Measurements from ENCODE around the gene CNBP. TPM values are rescaled to one million over a fixed set of nuclear protein-coding genes. Genes with fewer than 3 reads are reported as not detected.
"Not testable (repeated sequence)": the region's sequence is repeated elsewhere in the genome, so short reads cannot be mapped to it uniquely, and the experiment has no call there.

Gene CNBP
- total RNA-seq, 4 donors from 2014 or later = 191 to 261 (median 231) TPM

DNA sequence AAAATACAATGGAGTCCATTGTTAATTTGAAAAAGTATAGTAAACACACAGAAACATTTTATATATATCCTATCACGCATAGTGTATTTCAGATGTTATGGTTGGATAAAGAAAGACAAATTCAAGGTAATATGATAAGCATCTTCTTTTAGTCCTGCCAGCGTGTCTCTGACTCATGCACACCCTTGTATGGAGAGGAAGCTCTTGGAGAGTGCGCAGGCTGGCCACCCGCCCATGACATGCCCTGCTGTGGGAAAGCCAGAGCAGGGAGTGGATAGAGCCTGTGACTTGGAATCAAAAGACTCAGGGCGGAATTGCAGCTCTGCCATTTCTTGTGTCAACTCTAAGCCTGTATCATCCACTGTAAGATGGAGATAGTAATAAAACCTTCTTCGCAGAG lies 42.7 kb upstream of the CNBP start:
- peaks cover 0 to 39% (median 5%) of the 10 kb centered on the region in 4 donors for H3K4me1 ChIP-seq
- no peak overlapping the region for H3K4me3 ChIP-seq
- H3K27me3 ChIP-seq = no peaks in the 10 kb centered on the region
- no peaks in the 10 kb centered on the region for H3K36me3 ChIP-seq
- H3K9me3 ChIP-seq = no peaks in the 10 kb centered on the region
- DNase-seq = peak in 2 of 3 donors; percentile 25 to 65
- peak overlapping the region in 2 of 4 donors; percentile 7 to 80 for H3K27ac ChIP-seq
- TF ChIP-seq, protein P1, sequence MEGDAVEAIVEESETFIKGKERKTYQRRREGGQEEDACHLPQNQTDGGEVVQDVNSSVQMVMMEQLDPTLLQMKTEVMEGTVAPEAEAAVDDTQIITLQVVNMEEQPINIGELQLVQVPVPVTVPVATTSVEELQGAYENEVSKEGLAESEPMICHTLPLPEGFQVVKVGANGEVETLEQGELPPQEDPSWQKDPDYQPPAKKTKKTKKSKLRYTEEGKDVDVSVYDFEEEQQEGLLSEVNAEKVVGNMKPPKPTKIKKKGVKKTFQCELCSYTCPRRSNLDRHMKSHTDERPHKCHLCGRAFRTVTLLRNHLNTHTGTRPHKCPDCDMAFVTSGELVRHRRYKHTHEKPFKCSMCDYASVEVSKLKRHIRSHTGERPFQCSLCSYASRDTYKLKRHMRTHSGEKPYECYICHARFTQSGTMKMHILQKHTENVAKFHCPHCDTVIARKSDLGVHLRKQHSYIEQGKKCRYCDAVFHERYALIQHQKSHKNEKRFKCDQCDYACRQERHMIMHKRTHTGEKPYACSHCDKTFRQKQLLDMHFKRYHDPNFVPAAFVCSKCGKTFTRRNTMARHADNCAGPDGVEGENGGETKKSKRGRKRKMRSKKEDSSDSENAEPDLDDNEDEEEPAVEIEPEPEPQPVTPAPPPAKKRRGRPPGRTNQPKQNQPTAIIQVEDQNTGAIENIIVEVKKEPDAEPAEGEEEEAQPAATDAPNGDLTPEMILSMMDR (IDR thresholded peaks at IDR 0.05) = no peak
- TF ChIP-seq POLR2A (IDR thresholded peaks at IDR 0.05) = no peak

DNA sequence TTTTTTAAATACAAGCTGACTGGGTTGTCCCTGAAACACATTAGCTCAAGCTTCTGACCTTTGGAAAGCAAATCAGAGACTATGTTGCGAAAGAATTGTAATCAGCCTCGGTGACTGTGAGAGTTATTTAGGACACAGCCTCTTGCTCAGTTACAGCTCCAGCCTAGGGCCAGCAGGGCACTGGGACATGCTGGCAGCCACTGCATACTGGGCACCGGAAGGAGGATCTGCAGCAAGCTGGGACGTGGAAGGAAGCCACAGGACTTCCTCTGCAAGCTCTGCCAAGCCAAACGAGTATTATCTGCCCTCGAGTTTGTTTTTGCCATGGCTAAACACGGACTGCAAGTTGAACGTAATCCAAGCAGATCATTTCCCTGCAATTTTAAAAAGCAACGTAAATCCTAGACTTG lies 41.3 kb upstream of the CNBP start:
- peak in 2 of 3 donors; percentile 80 to 87 for DNase-seq
- H3K4me3 ChIP-seq = peak overlapping the region in 1 of 4 donors; percentile 17
- TF ChIP-seq, protein P1 (IDR thresholded peaks at IDR 0.05) = peak in 3 of 6 experiments; percentile 20 to 47 (median 38)
- peak; percentile 36 to 68 for TF ChIP-seq POLR2A (IDR thresholded peaks at IDR 0.05)
- no peaks in the 10 kb centered on the region for H3K9me3 ChIP-seq
- no peaks in the 10 kb centered on the region for H3K36me3 ChIP-seq
- H3K27me3 ChIP-seq = no peaks in the 10 kb centered on the region
- peaks cover 0 to 39% (median 5%) of the 10 kb centered on the region in 4 donors for H3K4me1 ChIP-seq
- peak overlapping the region; percentile 30 to 87 (median 58) for H3K27ac ChIP-seq

DNA sequence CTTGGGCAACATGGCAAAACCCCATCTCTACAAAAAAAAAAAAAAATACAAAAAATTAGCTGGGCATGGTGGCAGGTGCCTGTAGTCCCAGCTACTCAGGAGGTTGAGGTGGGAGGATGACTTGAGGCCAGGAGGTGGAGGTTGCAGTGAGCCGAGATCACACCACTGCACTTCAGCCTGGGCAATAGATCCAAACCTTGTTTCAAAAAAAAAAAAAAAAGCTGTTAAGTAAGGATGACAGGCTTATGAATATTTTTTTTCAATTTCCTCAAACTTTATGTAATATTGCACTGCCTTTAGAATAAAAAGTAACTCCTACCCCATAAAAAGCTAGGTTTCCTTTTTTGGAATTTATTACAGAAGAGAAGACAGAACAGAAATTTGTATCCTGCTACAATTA lies 40.7 kb upstream of the CNBP start:
- peaks cover 0 to 39% (median 5%) of the 10 kb centered on the region in 4 donors for H3K4me1 ChIP-seq
- peak overlapping the region; percentile 30 to 87 (median 58) for H3K27ac ChIP-seq
- not testable (repeated sequence) for DNase-seq, H3K4me3 ChIP-seq, H3K27me3 ChIP-seq, H3K9me3 ChIP-seq, H3K36me3 ChIP-seq

DNA sequence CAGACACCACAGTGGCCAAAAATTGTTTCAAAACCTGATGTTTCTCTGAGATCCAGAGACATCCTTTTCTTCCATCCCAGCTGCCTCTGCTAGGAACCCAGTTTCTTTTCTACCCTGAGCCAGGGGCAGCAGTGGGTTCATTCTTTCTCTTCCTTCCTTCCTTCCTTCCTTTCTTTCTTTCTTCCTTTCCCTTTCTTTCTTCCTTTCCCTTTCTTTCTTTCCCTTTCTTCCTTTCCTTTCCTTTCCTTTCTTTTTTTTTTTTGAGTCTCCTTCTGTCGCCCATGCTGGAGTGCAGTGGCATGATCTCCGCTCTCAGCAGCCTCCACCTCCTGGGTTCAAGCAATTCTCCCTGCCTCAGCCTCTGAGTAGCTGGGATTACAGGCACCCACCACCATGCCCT lies 35.0 kb upstream of the CNBP start:
- TF ChIP-seq, protein P1 (IDR thresholded peaks at IDR 0.05) = no peak
- no peak for TF ChIP-seq POLR2A (IDR thresholded peaks at IDR 0.05)
- Histone ChIP-seq H3K9me3 (no peaks in the 10 kb centered on the region), H3K36me3 (no peaks in the 10 kb centered on the region), H3K27me3 (no peaks in the 10 kb centered on the region), H3K4me3 (no peak overlapping the region), H3K4me1 (peaks cover 0 to under 1% (median 0%) of the 10 kb centered on the region in 4 donors), H3K27ac (no peak overlapping the region)
- DNase-seq = no peak

DNA sequence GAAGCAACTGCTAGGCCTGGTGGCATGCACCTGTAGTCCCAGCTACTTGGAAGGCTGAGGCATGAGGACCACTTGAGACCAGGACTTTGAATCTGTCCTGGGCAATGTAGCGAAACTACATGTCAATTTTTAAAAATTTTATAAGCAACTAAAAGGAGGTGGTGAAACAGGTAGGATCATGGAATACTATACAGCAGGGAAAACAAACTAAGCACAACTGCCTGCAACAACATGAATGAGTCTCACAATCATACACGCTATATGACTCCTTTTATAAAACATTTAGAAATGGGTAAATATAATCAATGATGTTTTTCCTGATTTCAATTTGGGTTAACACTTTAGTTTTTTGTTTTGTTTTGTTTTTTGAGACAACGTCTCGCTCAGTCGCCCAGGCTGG lies 29.5 kb upstream of the CNBP start:
- TF ChIP-seq POLR2A (IDR thresholded peaks at IDR 0.05) = no peak
- TF ChIP-seq, protein P1 (IDR thresholded peaks at IDR 0.05) = no peak
- H3K9me3 ChIP-seq = no peaks in the 10 kb centered on the region
- H3K4me1 ChIP-seq = peaks cover 0 to 11% (median 0%) of the 10 kb centered on the region in 4 donors
- no peaks in the 10 kb centered on the region for H3K36me3 ChIP-seq
- DNase-seq = no peak
- H3K4me3 ChIP-seq = no peak overlapping the region
- no peak overlapping the region for H3K27ac ChIP-seq
- no peaks in the 10 kb centered on the region for H3K27me3 ChIP-seq

DNA sequence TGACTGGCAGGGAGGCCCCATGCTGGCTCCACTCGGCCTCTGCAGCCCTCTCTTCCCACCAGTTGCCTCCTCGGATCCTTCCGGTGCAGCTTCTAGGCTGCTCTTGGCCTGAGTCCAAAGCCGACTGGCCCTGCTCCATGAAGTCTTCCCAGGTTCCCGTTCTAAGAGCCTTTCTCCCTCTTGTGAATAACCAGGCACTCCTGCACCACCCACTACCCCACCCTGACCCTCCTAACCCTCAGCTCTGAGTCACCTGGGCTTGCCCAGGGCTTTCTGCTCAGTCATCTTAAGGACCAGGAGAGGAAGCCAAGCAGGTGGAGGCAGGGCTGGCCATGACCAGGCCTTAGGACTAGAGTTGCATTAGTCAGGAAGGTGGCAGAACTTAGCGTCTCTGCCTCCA lies 28.1 kb upstream of the CNBP start:
- no peaks in the 10 kb centered on the region for H3K36me3 ChIP-seq
- H3K27ac ChIP-seq = peak overlapping the region in 2 of 4 donors; percentile 73 to 79
- no peak overlapping the region for H3K4me3 ChIP-seq
- peak in 2 of 3 donors; percentile 88 to 93 for DNase-seq
- H3K4me1 ChIP-seq = peaks cover 0 to 11% (median 0%) of the 10 kb centered on the region in 4 donors
- TF ChIP-seq POLR2A (IDR thresholded peaks at IDR 0.05) = peak in 1 of 2 donors; percentile 25
- TF ChIP-seq, protein P1 (IDR thresholded peaks at IDR 0.05) = no peak
- no peaks in the 10 kb centered on the region for H3K27me3 ChIP-seq
- no peaks in the 10 kb centered on the region for H3K9me3 ChIP-seq

Measured in Peyer's patch (tissue), 4 donors.